ENCODE results near the gene HES7.
A peak's percentile ranks its signal among the peaks of the same experiment; 100 is the strongest.

GRCh38 chr17:8140065-8141029 lies 16.4 kb upstream of the HES7 start:
- TF ChIP-seq POLR2A (IDR thresholded peaks at IDR 0.05; ENCODE audit: low read length): peak; percentile 10
- TF ChIP-seq GATA1 (IDR thresholded peaks at IDR 0.05; ENCODE audit: low read depth, low read length): no peak
